Measurements from ENCODE around the gene PROSER3.

Gene PROSER3

DNA sequence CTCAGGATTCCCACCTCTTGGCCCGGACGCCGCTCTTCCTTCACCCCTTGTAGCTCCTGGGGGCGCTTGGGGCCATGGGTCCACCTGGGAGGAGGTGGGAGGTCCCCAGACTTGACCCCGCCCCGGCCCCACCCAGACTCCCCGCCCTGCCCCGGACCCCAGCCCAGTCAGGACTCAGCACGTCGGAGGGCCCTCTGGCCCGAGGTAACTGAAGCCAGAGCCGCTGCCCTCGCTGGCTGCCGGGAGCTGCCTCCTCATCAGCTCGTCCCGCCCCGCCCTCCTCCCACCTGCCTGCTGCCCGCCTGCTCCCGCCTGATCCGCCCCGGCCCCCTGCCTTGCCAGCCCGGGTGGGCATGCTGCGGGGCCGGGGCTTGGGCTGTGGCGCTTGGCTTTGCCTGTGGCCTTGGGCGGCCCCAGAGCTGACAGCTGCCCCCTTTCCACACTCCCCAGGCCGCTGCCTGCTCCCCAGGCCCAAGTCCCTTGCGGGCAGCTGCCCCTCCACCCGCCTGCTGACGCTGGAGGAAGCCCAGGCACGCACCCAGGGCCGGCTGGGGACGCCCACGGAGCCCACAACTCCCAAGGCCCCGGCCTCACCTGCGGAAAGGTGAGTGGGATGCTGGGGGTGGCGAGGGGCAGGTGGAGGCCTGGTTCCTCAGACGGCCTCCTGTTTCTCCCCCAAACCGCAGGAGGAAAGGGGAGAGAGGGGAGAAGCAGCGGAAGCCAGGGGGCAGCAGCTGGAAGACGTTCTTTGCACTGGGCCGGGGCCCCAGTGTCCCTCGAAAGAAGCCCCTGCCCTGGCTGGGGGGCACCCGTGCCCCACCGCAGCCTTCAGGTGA lies 26.7 kb downstream of the PROSER3 start:
- TF ChIP-seq, protein P1, sequence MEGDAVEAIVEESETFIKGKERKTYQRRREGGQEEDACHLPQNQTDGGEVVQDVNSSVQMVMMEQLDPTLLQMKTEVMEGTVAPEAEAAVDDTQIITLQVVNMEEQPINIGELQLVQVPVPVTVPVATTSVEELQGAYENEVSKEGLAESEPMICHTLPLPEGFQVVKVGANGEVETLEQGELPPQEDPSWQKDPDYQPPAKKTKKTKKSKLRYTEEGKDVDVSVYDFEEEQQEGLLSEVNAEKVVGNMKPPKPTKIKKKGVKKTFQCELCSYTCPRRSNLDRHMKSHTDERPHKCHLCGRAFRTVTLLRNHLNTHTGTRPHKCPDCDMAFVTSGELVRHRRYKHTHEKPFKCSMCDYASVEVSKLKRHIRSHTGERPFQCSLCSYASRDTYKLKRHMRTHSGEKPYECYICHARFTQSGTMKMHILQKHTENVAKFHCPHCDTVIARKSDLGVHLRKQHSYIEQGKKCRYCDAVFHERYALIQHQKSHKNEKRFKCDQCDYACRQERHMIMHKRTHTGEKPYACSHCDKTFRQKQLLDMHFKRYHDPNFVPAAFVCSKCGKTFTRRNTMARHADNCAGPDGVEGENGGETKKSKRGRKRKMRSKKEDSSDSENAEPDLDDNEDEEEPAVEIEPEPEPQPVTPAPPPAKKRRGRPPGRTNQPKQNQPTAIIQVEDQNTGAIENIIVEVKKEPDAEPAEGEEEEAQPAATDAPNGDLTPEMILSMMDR (IDR thresholded peaks at IDR 0.05; ENCODE audit: insufficient read depth, missing control alignments), result no peak
- FAIRE-seq (no peak), DNase-seq (ENCODE audit: insufficient read length, low spot score) (no peak)

DNA sequence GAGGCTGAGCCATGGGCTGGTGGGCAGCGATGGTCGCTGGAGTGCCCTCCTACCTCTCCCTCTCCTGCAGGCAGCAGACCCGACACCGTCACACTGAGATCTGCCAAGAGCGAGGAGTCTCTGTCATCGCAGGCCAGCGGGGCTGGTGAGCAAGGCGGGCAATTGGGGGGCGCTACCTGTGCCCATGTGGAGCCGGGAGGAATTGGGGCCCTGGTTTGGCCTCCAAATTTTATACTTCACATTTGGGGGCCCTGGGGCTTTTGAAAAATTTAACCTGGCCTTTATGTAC lies 27.3 kb downstream of the PROSER3 start:
- FAIRE-seq, result no peak
- TF ChIP-seq, protein P1 (IDR thresholded peaks at IDR 0.05; ENCODE audit: insufficient read depth, missing control alignments), result no peak

DNA sequence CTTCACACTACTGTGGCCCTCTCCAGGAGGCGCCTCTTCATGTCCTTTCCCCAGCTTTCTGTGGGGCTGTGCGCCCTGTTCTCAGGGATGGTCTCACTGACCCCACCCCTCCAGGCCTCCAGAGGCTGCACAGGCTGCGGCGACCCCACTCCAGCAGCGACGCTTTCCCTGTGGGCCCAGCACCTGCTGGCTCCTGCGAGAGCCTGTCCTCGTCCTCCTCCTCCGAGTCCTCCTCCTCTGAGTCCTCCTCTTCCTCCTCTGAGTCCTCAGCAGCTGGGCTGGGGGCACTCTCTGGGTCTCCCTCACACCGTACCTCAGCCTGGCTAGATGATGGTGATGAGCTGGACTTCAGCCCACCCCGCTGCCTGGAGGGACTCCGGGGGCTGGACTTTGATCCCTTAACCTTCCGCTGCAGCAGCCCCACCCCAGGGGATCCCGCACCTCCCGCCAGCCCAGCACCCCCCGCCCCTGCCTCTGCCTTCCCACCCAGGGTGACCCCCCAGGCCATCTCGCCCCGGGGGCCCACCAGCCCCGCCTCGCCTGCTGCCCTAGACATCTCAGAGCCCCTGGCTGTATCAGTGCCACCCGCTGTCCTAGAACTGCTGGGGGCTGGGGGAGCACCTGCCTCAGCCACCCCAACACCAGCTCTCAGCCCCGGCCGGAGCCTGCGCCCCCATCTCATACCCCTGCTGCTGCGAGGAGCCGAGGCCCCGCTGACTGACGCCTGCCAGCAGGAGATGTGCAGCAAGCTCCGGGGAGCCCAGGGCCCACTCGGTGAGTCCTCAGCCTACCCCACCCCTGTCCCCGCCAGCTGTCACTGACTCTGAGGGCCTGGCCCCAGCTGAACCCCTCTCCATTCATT lies 28.6 kb downstream of the PROSER3 start:
- no peak for DNase-seq (ENCODE audit: insufficient read length, low spot score)
- no peak for FAIRE-seq
- TF ChIP-seq, protein P1 (IDR thresholded peaks at IDR 0.05; ENCODE audit: insufficient read depth, missing control alignments), result no peak

More for the DNA sequence above, 27.3 kb downstream of the PROSER3 start:
- no peak for DNase-seq (ENCODE audit: insufficient read length, low spot score)

DNA sequence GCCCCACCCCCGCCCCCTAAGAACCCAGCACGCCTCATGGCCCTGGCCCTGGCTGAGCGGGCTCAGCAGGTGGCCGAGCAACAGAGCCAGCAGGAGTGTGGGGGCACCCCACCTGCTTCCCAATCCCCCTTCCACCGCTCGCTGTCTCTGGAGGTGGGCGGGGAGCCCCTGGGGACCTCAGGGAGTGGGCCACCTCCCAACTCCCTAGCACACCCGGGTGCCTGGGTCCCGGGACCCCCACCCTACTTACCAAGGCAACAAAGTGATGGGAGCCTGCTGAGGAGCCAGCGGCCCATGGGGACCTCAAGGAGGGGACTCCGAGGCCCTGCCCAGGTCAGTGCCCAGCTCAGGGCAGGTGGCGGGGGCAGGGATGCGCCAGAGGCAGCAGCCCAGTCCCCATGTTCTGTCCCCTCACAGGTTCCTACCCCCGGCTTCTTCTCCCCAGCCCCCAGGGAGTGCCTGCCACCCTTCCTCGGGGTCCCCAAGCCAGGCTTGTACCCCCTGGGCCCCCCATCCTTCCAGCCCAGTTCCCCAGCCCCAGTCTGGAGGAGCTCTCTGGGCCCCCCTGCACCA lies 29.3 kb downstream of the PROSER3 start:
- TF ChIP-seq, protein P1 (IDR thresholded peaks at IDR 0.05; ENCODE audit: insufficient read depth, missing control alignments), result no peak
- DNase-seq (ENCODE audit: insufficient read length, low spot score) (no peak), FAIRE-seq (no peak)

DNA sequence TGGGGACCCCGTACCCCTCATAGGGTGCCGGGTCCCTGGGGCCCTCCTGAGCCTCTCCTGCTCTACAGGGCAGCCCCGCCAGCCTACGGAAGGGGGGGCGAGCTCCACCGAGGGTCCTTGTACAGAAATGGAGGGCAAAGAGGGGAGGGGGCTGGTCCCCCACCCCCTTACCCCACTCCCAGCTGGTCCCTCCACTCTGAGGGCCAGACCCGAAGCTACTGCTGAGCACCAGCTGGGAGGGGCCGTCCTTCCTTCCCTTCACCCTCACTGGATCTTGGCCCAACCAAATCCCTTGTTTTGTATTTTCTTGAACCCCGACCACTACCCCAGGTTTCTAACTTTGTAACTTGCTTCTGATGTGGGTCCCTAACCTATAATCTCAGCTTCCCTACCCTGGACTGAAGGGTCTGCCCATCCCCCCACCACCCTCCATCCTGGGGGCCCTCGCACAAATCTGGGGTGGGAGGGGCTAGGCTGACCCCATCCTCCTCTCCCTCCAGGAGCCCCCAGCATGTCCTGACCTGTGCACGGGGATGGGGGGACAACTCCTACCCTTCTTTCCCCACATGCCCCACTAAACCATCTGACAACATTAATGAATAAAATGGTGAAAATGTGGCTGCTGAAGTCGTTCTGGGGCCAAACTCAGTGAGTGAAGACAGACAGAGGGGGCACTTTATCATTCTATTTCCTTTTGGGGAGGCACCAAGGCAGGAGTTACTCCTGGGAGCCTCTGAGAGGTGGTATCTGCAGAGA lies 30.4 kb downstream of the PROSER3 start:
- DNase-seq (ENCODE audit: insufficient read length, low spot score) (no peak), FAIRE-seq (no peak)
- TF ChIP-seq, protein P1 (IDR thresholded peaks at IDR 0.05; ENCODE audit: insufficient read depth, missing control alignments), result no peak

DNA sequence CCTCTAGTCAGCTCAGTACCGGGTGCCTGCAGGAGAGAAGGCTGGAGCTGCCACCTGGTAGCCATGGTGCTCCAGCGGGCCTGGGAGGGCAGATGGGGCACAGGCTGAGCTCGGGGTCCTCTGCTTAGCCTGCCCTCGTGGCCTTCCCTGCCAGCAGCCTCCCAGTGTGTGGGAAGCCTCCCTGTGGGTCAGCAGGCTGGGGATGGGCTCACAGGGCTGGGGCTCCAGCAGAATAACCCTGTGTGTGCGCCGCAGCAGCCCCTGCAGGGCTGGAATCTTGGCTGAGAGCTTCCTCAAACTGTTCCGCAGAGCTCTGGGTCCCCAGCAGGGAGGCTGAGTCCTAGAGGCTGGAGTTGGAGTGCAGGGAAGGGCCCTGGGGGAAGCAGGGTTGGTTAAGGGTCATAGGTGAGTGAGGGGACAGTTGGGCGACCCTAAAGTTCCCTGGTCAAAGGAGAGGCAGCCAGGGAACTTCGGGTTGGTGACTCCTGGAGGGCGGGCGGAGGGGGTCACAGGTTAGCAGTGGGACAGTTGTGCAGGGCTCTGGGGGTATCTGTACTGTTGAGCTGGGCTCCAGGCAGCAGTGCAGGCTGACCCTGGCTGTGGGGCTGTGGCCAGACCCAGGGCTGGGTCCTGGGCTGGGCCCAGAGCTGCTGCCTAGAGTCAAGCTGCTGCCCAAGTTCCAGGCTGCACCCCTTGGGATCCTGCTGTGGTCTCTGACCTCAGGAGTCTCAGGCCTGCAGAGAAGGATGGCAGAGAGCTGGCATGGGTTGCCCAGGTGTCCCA lies 31.4 kb downstream of the PROSER3 start:
- FAIRE-seq, result no peak
- DNase-seq (ENCODE audit: insufficient read length, low spot score), result no peak
- TF ChIP-seq, protein P1 (IDR thresholded peaks at IDR 0.05; ENCODE audit: insufficient read depth, missing control alignments), result no peak

Data from D721Med (cell line).